ENCODE data around the gene GPR21. TPM values are rescaled to one million over a fixed set of nuclear protein-coding genes. Genes with fewer than 3 reads are reported as not detected.
A peak's percentile ranks its signal among the peaks of the same experiment; 100 is the strongest.

Gene GPR21
- total and polyA plus RNA-seq, 2 experiments from 2014 or later: 0.90 TPM; not detected in 1

- Histone ChIP-seq H3K9me2 (ENCODE audit: insufficient read depth) (0 out of 2 replicates have a peak, but pooled peaks cover 3% of the 10 kb centered on the region), H3K36me3 (ENCODE audit: insufficient read depth) (no peaks in the 10 kb centered on the region; the same call in 1 of the 2 replicates), H3K27ac (ENCODE audit: low read depth) (no peak overlapping the region), H3F3A (replicated peaks; ENCODE audit: low read depth) (no peaks in the 10 kb centered on the region), H3K27me3 (ENCODE audit: insufficient read depth) (no peaks in the 10 kb centered on the region), H3K79me2 (replicated peaks; ENCODE audit: insufficient read depth) (no peaks in the 10 kb centered on the region; the same call in 1 of the 2 replicates), H4K20me1 (replicated peaks; ENCODE audit: insufficient read depth) (no peaks in the 10 kb centered on the region), H2AFZ (no peak overlapping the region), H3K4me1 (ENCODE audit: insufficient read depth) (peaks cover 9% of the 10 kb centered on the region; the same call in 1 of the 2 replicates), H3K4me2 (no peak overlapping the region), H3K4me3 (no peak overlapping the region)
- no peaks in the 10 kb centered on the region; the same call in 2 of the 3 replicates for H3K9me3 Mint-ChIP-seq
- peaks cover 5% of the 10 kb centered on the region for H3K27me3 Mint-ChIP-seq (ENCODE audit: insufficient read depth, low read depth, poor library complexity)
- H3K4me3 Mint-ChIP-seq: no peak overlapping the region
- no peak for ATAC-seq
- peaks cover 7% of the 10 kb centered on the region; the same call in 2 of the 3 replicates for H3K4me1 Mint-ChIP-seq
- no peak for DNase-seq (ENCODE audit: low spot score)
- no peak overlapping the region; the same call in 1 of the 2 replicates for H3K27ac Mint-ChIP-seq
- H3K36me3 Mint-ChIP-seq (ENCODE audit: low read depth): peaks cover 31% of the 10 kb centered on the region; the same call in 2 of the 3 replicates
- TF ChIP-seq REST (IDR thresholded peaks at IDR 0.05; ENCODE audit: unreplicated experiment) (no peak), NANOG (IDR thresholded peaks at IDR 0.05; ENCODE audit: borderline replicate concordance) (no peak), STAT1 (IDR thresholded peaks at IDR 0.05; ENCODE audit: unreplicated experiment) (no peak), EZH2phosphoT487 (IDR thresholded peaks at IDR 0.05; ENCODE audit: unreplicated experiment) (no peak), ZNF331 (CRISPR knock-in tag; IDR thresholded peaks at IDR 0.05; ENCODE audit: low read depth) (no peak), CTCF (conservative IDR thresholded peaks at IDR 0.05; ENCODE audit: low read depth in 2 of 2) (no peak), CREB1 (CRISPR knock-in tag; IDR thresholded peaks at IDR 0.05; ENCODE audit: low read depth) (no peak), JUNB (IDR thresholded peaks at IDR 0.05; ENCODE audit: unreplicated experiment) (no peak)
Observed at GRCh38 chr9:123053711-123054110, 20.2 kb downstream of the GPR21 start.

- Mint-ChIP-seq H3K4me3 (no peak overlapping the region), H3K36me3 (ENCODE audit: low read depth) (peaks cover 30% of the 10 kb centered on the region; the same call in 2 of the 3 replicates), H3K27ac (0 out of 2 replicates have a peak overlapping the region, but pooled peaks have one; percentile 19), H3K9me3 (no peaks in the 10 kb centered on the region; the same call in 2 of the 3 replicates), H3K27me3 (ENCODE audit: insufficient read depth, low read depth, poor library complexity) (peaks cover 5% of the 10 kb centered on the region), H3K4me1 (peaks cover 3% of the 10 kb centered on the region)
- no peaks in the 10 kb centered on the region; the same call in 1 of the 2 replicates for H3K36me3 ChIP-seq (ENCODE audit: insufficient read depth)
- H3F3A ChIP-seq (replicated peaks; ENCODE audit: low read depth): no peaks in the 10 kb centered on the region
- no peak for DNase-seq (ENCODE audit: low spot score)
- 0 out of 2 replicates have a peak, but pooled peaks cover 3% of the 10 kb centered on the region for H3K9me2 ChIP-seq (ENCODE audit: insufficient read depth)
- no peaks in the 10 kb centered on the region for H4K20me1 ChIP-seq (replicated peaks; ENCODE audit: insufficient read depth)
- H3K4me1 ChIP-seq (ENCODE audit: insufficient read depth): peaks cover 8% of the 10 kb centered on the region; the same call in 1 of the 2 replicates
- H3K79me2 ChIP-seq (replicated peaks; ENCODE audit: insufficient read depth): no peaks in the 10 kb centered on the region; the same call in 1 of the 2 replicates
- no peak overlapping the region for H3K4me2 ChIP-seq
- no peak overlapping the region for H3K4me3 ChIP-seq
- no peak for ATAC-seq
- no peak overlapping the region for H3K27ac ChIP-seq (ENCODE audit: low read depth)
- no peaks in the 10 kb centered on the region for H3K27me3 ChIP-seq (ENCODE audit: insufficient read depth)
- H2AFZ ChIP-seq: no peak overlapping the region
- TF ChIP-seq CREB1 (CRISPR knock-in tag; IDR thresholded peaks at IDR 0.05; ENCODE audit: low read depth) (no peak), NANOG (IDR thresholded peaks at IDR 0.05; ENCODE audit: borderline replicate concordance) (no peak), JUNB (IDR thresholded peaks at IDR 0.05; ENCODE audit: unreplicated experiment) (no peak), ZNF462 (CRISPR knock-in tag; IDR thresholded peaks at IDR 0.05) (no peak)
Observed at GRCh38 chr9:123058834-123059233, 25.4 kb downstream of the GPR21 start.
